DOHH2 (cell line): ENCODE results near the gene NME7.

Experiments used
- H3F3A ChIP-seq: fragments of 200-600 bp; sonication (generic), shearing (Covaris generic); 2 replicates; pipeline ENCODE4 v1.6.0; 2016; ENCODE audit warnings: antibody characterized with exemption, mild to moderate bottlenecking; ENCODE audit not compliant: control insufficient read depth, insufficient read depth
- H3K27ac ChIP-seq: fragments of 200-600 bp; sonication (generic); 2 replicates; pipeline ENCODE4 v1.5.1; 2014; ENCODE audit warnings: low read depth, mild to moderate bottlenecking, low read length, moderate library complexity
- H3K27me3 ChIP-seq: fragments of 200-600 bp; sonication (generic); 2 replicates; pipeline ENCODE4 v1.6.1; 2014; ENCODE audit warnings: mild to moderate bottlenecking, low read length, mixed read lengths; ENCODE audit not compliant: control insufficient read depth
- H3K36me3 ChIP-seq: fragments of 200-600 bp; sonication (generic); 2 replicates; pipeline ENCODE4 v1.6.1; 2014; ENCODE audit warnings: mild to moderate bottlenecking, low read length, moderate library complexity, mixed read lengths; ENCODE audit not compliant: control insufficient read depth
- H3K4me1 ChIP-seq: fragments of 200-600 bp; sonication (generic); 2 replicates; pipeline ENCODE4 v1.6.1; 2014; ENCODE audit warnings: mild to moderate bottlenecking, low read length, mixed read lengths; ENCODE audit not compliant: control insufficient read depth
- H3K4me2 ChIP-seq: fragments of 200-600 bp; sonication (generic); 2 replicates; pipeline ENCODE4 v1.6.0; 2014; ENCODE audit warnings: mild to moderate bottlenecking, low read length, moderate library complexity
- H3K4me3 ChIP-seq: fragments of 200-600 bp; sonication (generic); 2 replicates; pipeline ENCODE4 v1.5.1; 2014; ENCODE audit warnings: mild to moderate bottlenecking, low read length, mixed read lengths
- H3K79me2 ChIP-seq: fragments of 200-600 bp; sonication (generic); 2 replicates; pipeline ENCODE4 v1.6.1; 2014; ENCODE audit warnings: mild to moderate bottlenecking, low read length, mixed read lengths; ENCODE audit not compliant: control insufficient read depth
- H3K9me2 ChIP-seq: fragments of 200-600 bp; sonication (generic); replicated peaks from 2 replicates; pipeline ENCODE4 v1.6.1; 2014; ENCODE audit warnings: mild to moderate bottlenecking, low read length, mixed read lengths; ENCODE audit not compliant: control insufficient read depth
- H3K9me3 ChIP-seq: fragments of 200-600 bp; sonication (generic); 2 replicates; pipeline ENCODE4 v1.6.1; 2014; ENCODE audit warnings: antibody characterized with exemption, low read length, mixed read lengths; ENCODE audit not compliant: control insufficient read depth, insufficient read depth
- H4K20me1 ChIP-seq: fragments of 200-600 bp; sonication (generic); 2 replicates; pipeline ENCODE4 v1.6.0; 2014; ENCODE audit warnings: low read depth, mild to moderate bottlenecking, antibody characterized with exemption, low read length, moderate library complexity; ENCODE audit not compliant: control insufficient read depth, insufficient read depth
- CTCF ChIP-seq: fragments of 200-600 bp; sonication (generic); IDR thresholded peaks from one replicate; pipeline ENCODE4 v1.5.1; 2014; ENCODE audit warnings: antibody characterized with exemption, mild to moderate bottlenecking, low read depth, low read length; ENCODE audit not compliant: poor library complexity, severe bottlenecking
- EZH2phosphoT487 ChIP-seq: fragments of 200-600 bp; sonication (generic); IDR thresholded peaks from 2 replicates; pipeline ENCODE4 v1.6.1; 2017; ENCODE audit warnings: borderline replicate concordance, mild to moderate bottlenecking, antibody characterized with exemption, low read length, moderate library complexity, mixed read lengths

The NME7 gene

GRCh38 chr1:169321539-169321938, 46.1 kb downstream of the NME7 start:
- H3K4me1 ChIP-seq = no peaks in the 10 kb centered on the region
- H3K4me2 ChIP-seq = no peak overlapping the region
- no peak for TF ChIP-seq EZH2phosphoT487
- TF ChIP-seq CTCF = no peak
- H3K27me3 ChIP-seq = no peaks in the 10 kb centered on the region
- no peak overlapping the region for H3K4me3 ChIP-seq
- no peak overlapping the region for H3K27ac ChIP-seq
- H4K20me1 ChIP-seq = no peaks in the 10 kb centered on the region
- H3K9me2 ChIP-seq = no peaks in the 10 kb centered on the region
- no peaks in the 10 kb centered on the region for H3K9me3 ChIP-seq
- no peaks in the 10 kb centered on the region for H3F3A ChIP-seq
- H3K79me2 ChIP-seq = no peaks in the 10 kb centered on the region
- no peaks in the 10 kb centered on the region for H3K36me3 ChIP-seq

DNA sequence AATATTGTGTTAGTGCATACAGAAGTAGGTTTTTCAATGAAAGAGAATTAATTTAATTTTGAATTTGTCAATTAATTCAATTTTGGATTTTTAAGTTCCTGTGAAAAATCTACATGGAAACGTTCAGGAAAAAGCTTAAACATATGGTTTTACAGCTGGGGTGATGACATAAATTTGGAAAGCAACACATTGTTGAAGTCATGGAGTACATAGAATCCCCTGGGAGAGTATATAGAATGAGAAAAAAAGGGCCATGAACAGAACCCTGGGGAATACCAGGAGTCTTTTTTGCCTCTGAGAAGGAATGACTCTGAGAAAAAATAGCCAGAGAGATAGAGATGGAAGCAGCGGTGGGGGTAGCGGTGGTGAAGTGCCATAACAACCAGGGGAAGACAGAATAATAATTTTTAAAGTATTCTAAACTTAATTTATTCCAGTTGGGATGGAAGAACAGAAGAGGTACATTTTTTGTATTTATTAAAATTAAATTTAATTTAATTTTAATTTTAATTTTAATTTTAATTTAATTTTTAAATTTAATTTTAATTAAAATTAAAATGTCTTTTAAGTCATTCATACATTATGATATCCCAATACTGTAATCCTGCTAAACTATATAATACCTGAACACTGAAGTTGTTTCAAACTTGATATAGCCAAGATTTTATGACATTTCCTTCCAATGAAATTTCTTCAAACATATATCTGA, 48.9 kb downstream of the NME7 start:
- Histone ChIP-seq H3K79me2 (no peaks in the 10 kb centered on the region), H3K27me3 (no peaks in the 10 kb centered on the region), H3K9me3 (no peaks in the 10 kb centered on the region), H3K36me3 (no peaks in the 10 kb centered on the region), H3K4me3 (no peak overlapping the region), H3F3A (no peaks in the 10 kb centered on the region), H3K27ac (no peak overlapping the region), H3K9me2 (no peaks in the 10 kb centered on the region), H3K4me2 (no peak overlapping the region), H3K4me1 (no peaks in the 10 kb centered on the region), H4K20me1 (no peaks in the 10 kb centered on the region)
- TF ChIP-seq EZH2phosphoT487 = no peak
- TF ChIP-seq CTCF = no peak

- H3K27ac ChIP-seq = no peak overlapping the region
- H4K20me1 ChIP-seq = no peaks in the 10 kb centered on the region
- no peak for TF ChIP-seq CTCF
- TF ChIP-seq EZH2phosphoT487 = no peak
- no peaks in the 10 kb centered on the region for H3K36me3 ChIP-seq
- H3K27me3 ChIP-seq = no peaks in the 10 kb centered on the region
- no peak overlapping the region for H3K4me2 ChIP-seq
- H3F3A ChIP-seq = no peaks in the 10 kb centered on the region
- H3K79me2 ChIP-seq = no peaks in the 10 kb centered on the region
- H3K9me2 ChIP-seq = no peaks in the 10 kb centered on the region
- no peaks in the 10 kb centered on the region for H3K4me1 ChIP-seq
- H3K4me3 ChIP-seq = no peak overlapping the region
- no peaks in the 10 kb centered on the region for H3K9me3 ChIP-seq
Measured at GRCh38 chr1:169316556-169316955, 51.0 kb downstream of the NME7 start.
